ENCODE data around the gene PRX.

GRCh38 chr19:40412866-40413265 is 312 bp downstream of the PRX start:
- no peak for TF ChIP-seq ZNF772 (CRISPR knock-in tag; IDR thresholded peaks at IDR 0.05)
- TF ChIP-seq YEATS2 (CRISPR knock-in tag; IDR thresholded peaks at IDR 0.05; ENCODE audit: borderline replicate concordance), result no peak
- no peak for TF ChIP-seq NFE2L2 (IDR thresholded peaks at IDR 0.05; ENCODE audit: low read length)
- TF ChIP-seq CTCF (CRISPR knock-in tag; IDR thresholded peaks at IDR 0.05), result no peak
- TF ChIP-seq ARID2 (CRISPR knock-in tag; IDR thresholded peaks at IDR 0.05; ENCODE audit: borderline replicate concordance), result no peak
- no peak for TF ChIP-seq SP2 (CRISPR knock-in tag; IDR thresholded peaks at IDR 0.05)
- TF ChIP-seq POLR2AphosphoS5 (IDR thresholded peaks at IDR 0.05; ENCODE audit: low read depth, low read length), result no peak
- no peak for TF ChIP-seq PRDM15 (CRISPR knock-in tag; IDR thresholded peaks at IDR 0.05)
- TF ChIP-seq TFAP4 (IDR thresholded peaks at IDR 0.05; ENCODE audit: borderline replicate concordance, low read depth), result no peak
- no peak for TF ChIP-seq JUNB (CRISPR knock-in tag; IDR thresholded peaks at IDR 0.05; ENCODE audit: borderline replicate concordance)
- no peak for TF ChIP-seq TCF7 (IDR thresholded peaks at IDR 0.05; ENCODE audit: low read depth)
- no peak for TF ChIP-seq ATF2 (CRISPR knock-in tag; IDR thresholded peaks at IDR 0.05)
- TF ChIP-seq ZSCAN9 (CRISPR knock-in tag; IDR thresholded peaks at IDR 0.05; ENCODE audit: borderline replicate concordance), result no peak

All from HepG2 (cell line).